Keratinocyte (primary cell): ENCODE results near the gene WTAP. TPM values are rescaled to one million over a fixed set of nuclear protein-coding genes. Genes with fewer than 3 reads are reported as not detected.

Source experiments
- DNase-seq: peaks from one replicate; pipeline ENCODE4 v3.0.0-alpha.2; 2011; ENCODE audit warnings: low read depth, missing footprints, low spot score
- FAIRE-seq: peaks from 2 replicates; lab custom pipeline; 2011; peaks lifted over from hg19 to GRCh38; lab: Jason Lieb, UNC
- H2AFZ ChIP-seq: 2 replicates; pipeline ENCODE4 v1.6.0; 2012; ENCODE audit warnings: low read length, control low read depth, inconsistent platforms; ENCODE audit not compliant: control insufficient read depth
- H3K27ac ChIP-seq: 2 replicates; pipeline ENCODE4 v1.5.1; 2011; ENCODE audit warnings: low read length; ENCODE audit not compliant: control insufficient read depth, insufficient read depth
- H3K27me3 ChIP-seq: 3 replicates; pipeline ENCODE4 v1.6.0; 2011; ENCODE audit warnings: low read length; ENCODE audit not compliant: control insufficient read depth, insufficient read depth; ENCODE audit errors: extremely low read depth
- H3K36me3 ChIP-seq, 2 experiments: 2 replicates in 1 of 2; 3 replicates in 1 of 2; pipeline ENCODE4 v1.5.1; 2011; ENCODE audit warnings: low read length in 2 of 2, mild to moderate bottlenecking in 1 of 2; ENCODE audit not compliant: control insufficient read depth in 2 of 2, insufficient read depth in 2 of 2; ENCODE audit errors: extremely low read depth in 1 of 2
- H3K4me1 ChIP-seq: 3 replicates; pipeline ENCODE4 v1.5.1; 2011; ENCODE audit warnings: low read length; ENCODE audit not compliant: control insufficient read depth, insufficient read depth; ENCODE audit errors: extremely low read depth
- H3K4me2 ChIP-seq: 3 replicates; pipeline ENCODE4 v1.6.0; 2011; ENCODE audit warnings: low read depth, low read length; ENCODE audit not compliant: control insufficient read depth, insufficient read depth; ENCODE audit errors: extremely low read depth
- H3K4me3 ChIP-seq, 3 experiments: fragments of 200-600 bp in 1 of 3; sonication (generic) in 1 of 3; 2 replicates in 2 of 3; 3 replicates in 1 of 3; pipeline ENCODE4 v1.5.1; 2011 to 2016; ENCODE audit warnings: low read length in 3 of 3, mild to moderate bottlenecking in 3 of 3, control low read depth in 2 of 3, inconsistent platforms in 1 of 3, low read depth in 1 of 3, mixed read lengths in 1 of 3, mixed run types in 1 of 3, moderate library complexity in 1 of 3; ENCODE audit not compliant: control insufficient read depth in 2 of 3, insufficient read depth in 2 of 3; ENCODE audit errors: extremely low read depth in 1 of 3
- H3K79me2 ChIP-seq: 2 replicates; pipeline ENCODE4 v1.6.0; 2012; ENCODE audit warnings: low read length; ENCODE audit not compliant: control insufficient read depth, insufficient read depth
- H3K9ac ChIP-seq: 3 replicates; pipeline ENCODE4 v1.6.0; 2011; ENCODE audit warnings: low read length; ENCODE audit not compliant: control insufficient read depth, insufficient read depth; ENCODE audit errors: extremely low read depth
- H3K9me1 ChIP-seq: 3 replicates; pipeline ENCODE4 v1.6.0; 2011; ENCODE audit warnings: low read length; ENCODE audit not compliant: control insufficient read depth, insufficient read depth; ENCODE audit errors: extremely low read depth
- H3K9me3 ChIP-seq: 2 replicates; pipeline ENCODE4 v1.5.1; 2012; ENCODE audit warnings: low read depth, low read length; ENCODE audit not compliant: control insufficient read depth
- H4K20me1 ChIP-seq: 3 replicates; pipeline ENCODE4 v1.6.0; 2011; ENCODE audit warnings: low read length; ENCODE audit not compliant: control insufficient read depth, insufficient read depth; ENCODE audit errors: extremely low read depth
- CTCF ChIP-seq, 3 experiments: IDR thresholded peaks in 1 of 3; conservative IDR thresholded peaks in 1 of 3; optimal IDR thresholded peaks in 1 of 3; 2 replicates in 2 of 3; 3 replicates in 1 of 3; pipeline versions ENCODE3 to v1.5.1; 2011; ENCODE audit warnings: low read length in 3 of 3, mild to moderate bottlenecking in 3 of 3, moderate library complexity in 2 of 3, control low read depth in 1 of 3, inconsistent platforms in 1 of 3; ENCODE audit not compliant: insufficient read depth in 2 of 3; ENCODE audit errors: extremely low read depth in 1 of 3
- EZH2 ChIP-seq: IDR thresholded peaks from one replicate; pipeline ENCODE4 v1.6.1; 2012; ENCODE audit warnings: inconsistent platforms, mild to moderate bottlenecking, low read length, moderate library complexity
- dilution Hi-C: fragments of 300-500 bp; cut with MboI; formaldehyde crosslinking; loops from one replicate; pipeline ENCODE4 v1.7.0; 2020; ENCODE audit warnings: low sequenced_read_pairs; ENCODE audit not compliant: extremely low pct_ligation_motif_present
- polyA plus RNA-seq, 5 experiments: library from polyadenylated mRNA; depleted of rRNA in 3 of 5; stranded (reverse) in 3 of 5; stranded (forward) in 1 of 5; unstranded in 1 of 5; fragments of >200 nt; gene quantifications; 1 replicate in 1 of 5; 2 replicates in 3 of 5; 3 replicates in 1 of 5; pipeline versions ENCODE4 v1.2.1 to v1.2.3, GENCODE V29; 2011 to 2012; ENCODE audit warnings: missing spikeins in 2 of 5, low read depth in 1 of 5, low replicate concordance in 1 of 5

The WTAP gene
- polyA plus RNA-seq, 1 donor (not counting 4 experiments of a cell fraction or from before 2014, with no cell fraction given), result 40.2 TPM

GRCh38 chr6:159761873-159762680 lies 34.8 kb downstream of the WTAP start, which contains the start of gene ACAT2:
ACAT2 (plus strand) TSS chr6:159762045; CDS start chr6:159762088, 43 bp downstream.
- TF ChIP-seq EZH2 (no peak), CTCF (optimal IDR thresholded peaks at IDR 0.05 in 1 of 3, IDR thresholded peaks at IDR 0.05 in 1 of 3, conservative IDR thresholded peaks at IDR 0.05 in 1 of 3; ENCODE audit: extremely low read depth in 1 of 3, insufficient read depth in 2 of 3, low read length in 3 of 3) (no peak)
- Histone ChIP-seq H3K9me3 (no peaks in the 10 kb centered on the region), H3K36me3 (peaks cover 7 to 33% of the 10 kb centered on the region in 2 experiments), H3K27me3 (no peaks in the 10 kb centered on the region), H3K4me2 (peak within 1 kb of the TSS; percentile 93), H3K4me1 (peaks cover 33% of the 10 kb centered on the region), H3K9ac (peak within 1 kb of the TSS; percentile 83), H3K4me3 (peak within 1 kb of the TSS; percentile 77 to 93 (median 88)), H3K79me2 (peaks cover 38% of the 10 kb centered on the region), H4K20me1 (no peaks in the 10 kb centered on the region), H3K27ac (peak within 1 kb of the TSS; percentile 85), H3K9me1 (peaks cover 2% of the 10 kb centered on the region), H2AFZ (peak within 1 kb of the TSS; percentile 73)
- peak; percentile 66 for DNase-seq
- peak; percentile 77 for FAIRE-seq
- dilution Hi-C loops, result no loop called here

- dilution Hi-C loops, result no loop called here
- peaks cover 43% of the 10 kb centered on the region for H3K79me2 ChIP-seq
- TF ChIP-seq CTCF (optimal IDR thresholded peaks at IDR 0.05 in 1 of 3, IDR thresholded peaks at IDR 0.05 in 1 of 3, conservative IDR thresholded peaks at IDR 0.05 in 1 of 3; ENCODE audit: extremely low read depth in 1 of 3, insufficient read depth in 2 of 3, low read length in 3 of 3) (no peak), EZH2 (no peak)
- peak overlapping the region; percentile 77 to 93 (median 88) for H3K4me3 ChIP-seq
- peak overlapping the region; percentile 54 for H2AFZ ChIP-seq
- peaks cover 9 to 39% of the 10 kb centered on the region in 2 experiments for H3K36me3 ChIP-seq
- H3K4me1 ChIP-seq, result peaks cover 33% of the 10 kb centered on the region
- no peaks in the 10 kb centered on the region for H3K9me3 ChIP-seq
- peak; percentile 34 for FAIRE-seq
- H4K20me1 ChIP-seq, result no peaks in the 10 kb centered on the region
- DNase-seq, result no peak
- H3K9me1 ChIP-seq, result peaks cover 2% of the 10 kb centered on the region
- H3K4me2 ChIP-seq, result peak overlapping the region; percentile 72
- H3K27ac ChIP-seq, result peak overlapping the region; percentile 85
- no peaks in the 10 kb centered on the region for H3K27me3 ChIP-seq
- peak overlapping the region; percentile 83 for H3K9ac ChIP-seq
Measured at GRCh38 chr6:159762681-159763293, 35.5 kb downstream of the WTAP start.
